NCI-H187 treated with DMSO at 0.1 percent for 48 hours (cell line): ENCODE measurements around the gene CRYBG1.
"Not testable (repeated sequence)": the region's sequence is repeated elsewhere in the genome, so short reads cannot be mapped to it uniquely, and the experiment has no call there.

Source experiments
- DNase-seq: peaks from one replicate; lab custom pipeline; 2025; lab: John Stamatoyannopoulos, UW

Gene CRYBG1

GRCh38 chr6:106556368-106556960 is 195.9 kb downstream of the CRYBG1 start:
- no peak for DNase-seq

- DNase-seq = no peak
Observed at GRCh38 chr6:106557837-106558236, 197.3 kb downstream of the CRYBG1 start.

- no peak for DNase-seq
Observed at GRCh38 chr6:106558364-106558763, 197.8 kb downstream of the CRYBG1 start.

- not testable (repeated sequence) for DNase-seq
Observed at GRCh38 chr6:106559659-106560058, 199.1 kb downstream of the CRYBG1 start.

- DNase-seq = no peak
Observed at GRCh38 chr6:106560996-106561685, 200.6 kb downstream of the CRYBG1 start.

- DNase-seq = no peak
Observed at GRCh38 chr6:106561686-106562405, 201.3 kb downstream of the CRYBG1 start.

- no peak for DNase-seq
Observed at GRCh38 chr6:106563614-106564013, 203.1 kb downstream of the CRYBG1 start.

GRCh38 chr6:106564476-106564875 is 204.0 kb downstream of the CRYBG1 start:
- no peak for DNase-seq

- DNase-seq = no peak
Observed at GRCh38 chr6:106568530-106568929, 208.0 kb downstream of the CRYBG1 start.

GRCh38 chr6:106569428-106569827 is 208.9 kb downstream of the CRYBG1 start:
- DNase-seq = no peak

GRCh38 chr6:106572436-106572835 is 211.9 kb downstream of the CRYBG1 start:
- DNase-seq = no peak

- DNase-seq = no peak
Observed at GRCh38 chr6:106572875-106573585, 212.5 kb downstream of the CRYBG1 start.

- no peak for DNase-seq
Observed at GRCh38 chr6:106574741-106575458, 214.4 kb downstream of the CRYBG1 start.

- no peak for DNase-seq
Observed at GRCh38 chr6:106579281-106579680, 218.8 kb downstream of the CRYBG1 start.

GRCh38 chr6:106581468-106581867 is 221.0 kb downstream of the CRYBG1 start:
- DNase-seq = no peak

GRCh38 chr6:106586815-106587415 is 226.4 kb downstream of the CRYBG1 start:
- DNase-seq = no peak

GRCh38 chr6:106588937-106589336 is 228.4 kb downstream of the CRYBG1 start:
- not testable (repeated sequence) for DNase-seq

GRCh38 chr6:106591111-106591825 is 230.8 kb downstream of the CRYBG1 start:
- no peak for DNase-seq

GRCh38 chr6:106599440-106599839 is 238.9 kb downstream of the CRYBG1 start:
- DNase-seq = no peak

GRCh38 chr6:106600329-106600728 is 239.8 kb downstream of the CRYBG1 start:
- no peak for DNase-seq
